GM23248 (cell line): ENCODE measurements around the gene SLC43A2.

ENCODE experiments used
- EZH2 ChIP-seq: fragments of 200-600 bp; sonication (generic); IDR thresholded peaks from 2 replicates; pipeline ENCODE4 v1.6.1; 2018; ENCODE audit warnings: antibody characterized with exemption, mild to moderate bottlenecking; ENCODE audit not compliant: insufficient read depth, poor library complexity, severe bottlenecking
- EZH2phosphoT487 ChIP-seq: fragments of 200-600 bp; sonication (generic); IDR thresholded peaks from 2 replicates; pipeline ENCODE4 v1.6.1; 2018; ENCODE audit warnings: antibody characterized with exemption, moderate library complexity, mild to moderate bottlenecking, low read depth; ENCODE audit not compliant: insufficient read depth

DNA sequence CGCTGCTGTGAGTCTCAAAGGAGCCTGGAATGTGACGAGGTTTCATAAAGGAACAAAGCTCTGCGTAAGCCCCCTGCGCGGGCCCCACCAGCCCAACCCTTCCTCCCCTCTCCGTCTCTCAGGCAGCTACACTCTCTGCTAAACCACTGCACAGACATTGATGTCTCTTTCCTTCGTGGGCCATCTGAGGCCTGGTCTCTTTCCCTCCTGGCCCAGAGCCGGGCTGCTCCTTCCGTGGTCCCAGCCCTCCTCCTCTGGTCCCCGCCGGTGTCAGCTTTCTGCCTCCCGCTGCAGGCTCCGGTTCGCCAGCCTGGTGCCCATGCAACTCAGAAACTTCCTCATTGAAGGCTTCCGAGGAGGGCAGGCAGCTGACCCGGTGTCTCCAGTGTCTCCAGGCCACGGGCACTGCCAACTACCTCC is 9.5 kb upstream of the SLC43A2 start:
- TF ChIP-seq EZH2phosphoT487 (no peak), EZH2 (no peak)
